ENCODE data around the gene MUC4.

DNA sequence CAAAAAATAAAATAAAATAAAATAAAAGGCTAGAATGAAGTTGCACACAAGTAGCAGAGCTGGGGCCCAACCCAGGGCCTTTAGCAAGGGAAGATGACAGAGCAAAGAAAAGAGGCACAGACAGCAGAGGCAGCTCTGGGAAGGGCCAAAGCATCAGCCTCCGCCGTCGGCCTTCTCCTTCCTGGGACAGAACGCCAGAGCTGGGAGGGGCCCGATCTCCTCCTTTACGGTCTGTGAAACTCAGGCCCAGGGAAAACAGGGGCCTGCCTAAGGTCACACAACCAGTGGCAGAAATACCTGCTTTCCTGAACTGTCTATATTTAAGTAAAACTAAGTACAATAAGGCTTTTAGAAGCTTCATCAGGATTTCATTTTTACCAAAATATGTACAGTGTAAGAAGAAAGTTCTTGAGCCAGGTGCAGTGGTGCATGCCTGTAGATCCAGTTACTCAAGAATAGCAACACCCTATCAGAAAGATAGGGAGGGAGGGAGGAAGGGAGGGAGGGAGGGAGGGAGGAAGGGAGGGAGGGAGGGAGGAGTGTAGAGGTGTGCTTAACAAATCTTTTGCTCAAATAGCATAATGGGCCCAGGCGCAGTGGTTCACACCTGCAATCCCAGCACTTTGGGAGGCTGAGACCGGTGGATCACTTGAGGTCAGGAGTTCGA is 43.0 kb upstream of the MUC4 start:
- TF ChIP-seq CTCF (IDR thresholded peaks at IDR 0.05) (no peak), EP300 (IDR thresholded peaks at IDR 0.05) (no peak)
